ENCODE data around the gene DOCK2. TPM values are rescaled to one million over a fixed set of nuclear protein-coding genes. Genes with fewer than 3 reads are reported as not detected.

The DOCK2 gene
- total and polyA plus RNA-seq, 2 donors, result 34.6 to 99.4 TPM

DNA sequence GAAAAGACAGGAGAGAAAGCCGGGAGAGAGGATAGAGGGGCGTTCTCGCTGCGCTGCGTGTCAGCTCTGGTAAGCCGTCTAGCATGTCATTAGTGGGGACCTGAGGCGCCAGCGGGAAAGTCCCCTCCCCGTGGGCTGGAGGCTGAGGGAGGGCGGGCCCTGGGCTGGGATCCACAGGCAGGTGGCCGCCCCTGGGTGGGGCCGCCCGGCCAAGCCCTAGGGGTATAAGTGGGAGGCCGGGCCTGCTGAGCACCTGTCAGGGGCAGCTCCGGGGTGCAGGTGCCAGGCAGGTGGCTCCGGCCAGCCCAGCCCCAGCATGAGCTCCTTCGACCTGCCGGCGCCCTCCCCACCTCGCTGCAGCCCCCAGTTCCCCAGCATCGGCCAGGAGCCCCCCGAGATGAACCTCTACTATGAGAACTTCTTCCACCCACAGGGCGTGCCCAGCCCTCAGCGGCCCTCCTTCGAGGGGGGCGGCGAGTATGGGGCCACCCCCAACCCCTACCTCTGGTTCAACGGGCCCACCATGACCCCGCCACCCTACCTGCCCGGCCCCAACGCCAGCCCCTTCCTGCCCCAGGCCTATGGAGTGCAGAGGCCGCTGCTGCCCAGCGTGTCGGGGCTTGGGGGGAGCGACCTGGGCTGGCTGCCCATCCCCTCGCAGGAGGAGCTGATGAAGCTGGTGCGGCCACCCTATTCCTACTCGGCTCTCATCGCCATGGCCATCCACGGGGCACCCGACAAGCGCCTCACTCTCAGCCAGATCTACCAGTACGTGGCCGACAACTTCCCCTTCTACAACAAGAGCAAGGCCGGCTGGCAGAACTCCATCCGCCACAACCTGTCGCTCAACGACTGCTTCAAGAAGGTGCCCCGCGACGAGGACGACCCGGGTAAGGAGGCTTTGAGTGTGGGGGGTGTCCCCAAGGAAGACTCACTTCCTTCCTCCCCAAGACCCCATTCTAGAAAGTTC, 468.9 kb downstream of the DOCK2 start, which contains the start of gene FOXI1:
TSS of gene FOXI1 (plus strand) at position 256 of the 970 bp plus-strand sequence. CDS start at position 317, 61 bp downstream.
- DNase-seq (ENCODE audit: low read depth in 6 of 9, low spot score in 9 of 9), result no peak
- H3K4me3 ChIP-seq (ENCODE audit: low read length in 2 of 2), result no peak within 1 kb of the TSS
- no peaks in the 10 kb centered on the region for H3K9me3 ChIP-seq (ENCODE audit: control insufficient read depth in 2 of 2, insufficient read depth in 1 of 2, low read length in 1 of 2)
- no peaks in the 10 kb centered on the region for H3K36me3 ChIP-seq (ENCODE audit: control insufficient read depth in 2 of 2, insufficient read depth in 2 of 2, low read length in 1 of 2)
- H3K4me1 ChIP-seq (ENCODE audit: control insufficient read depth in 2 of 2, insufficient read depth in 2 of 2, low read length in 2 of 2), result no peaks in the 10 kb centered on the region
- peaks cover 2 to 5% of the 10 kb centered on the region in 2 donors for H3K27me3 ChIP-seq (ENCODE audit: control insufficient read depth in 2 of 2, insufficient read depth in 1 of 2, low read length in 1 of 2)
- H3K27ac ChIP-seq (ENCODE audit: low read depth in 1 of 2, low read length in 1 of 2), result no peak within 1 kb of the TSS
- 66% methylated on average over 53 of the region's 53 CpGs for WGBS

DNA sequence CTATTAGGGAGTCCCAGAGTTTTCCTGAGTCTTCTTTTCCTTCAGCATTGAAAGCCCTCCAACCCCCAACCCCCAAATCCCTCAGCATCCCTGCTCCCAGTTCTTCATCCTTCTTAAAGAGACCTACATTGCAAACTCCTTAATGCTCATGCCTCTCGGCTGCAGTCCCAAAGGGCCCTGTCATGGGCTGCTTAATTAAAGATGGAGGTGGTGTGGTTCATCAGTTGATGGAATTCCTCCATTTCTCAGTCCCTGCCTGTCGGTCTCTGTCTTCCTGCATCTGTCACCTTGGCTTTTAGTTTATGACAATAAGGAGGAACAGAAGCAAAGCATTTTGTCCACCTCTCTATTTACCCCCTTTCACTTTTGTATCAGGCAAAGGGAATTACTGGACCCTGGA, 470.6 kb downstream of the DOCK2 start:
- Histone ChIP-seq H3K4me3 (ENCODE audit: low read length in 2 of 2) (no peak overlapping the region), H3K27me3 (ENCODE audit: control insufficient read depth in 2 of 2, insufficient read depth in 1 of 2, low read length in 1 of 2) (peaks cover 2 to 5% of the 10 kb centered on the region in 2 donors), H3K4me1 (ENCODE audit: control insufficient read depth in 2 of 2, insufficient read depth in 2 of 2, low read length in 2 of 2) (no peaks in the 10 kb centered on the region), H3K27ac (ENCODE audit: low read depth in 1 of 2, low read length in 1 of 2) (no peak overlapping the region), H3K9me3 (ENCODE audit: control insufficient read depth in 2 of 2, insufficient read depth in 1 of 2, low read length in 1 of 2) (no peaks in the 10 kb centered on the region), H3K36me3 (ENCODE audit: control insufficient read depth in 2 of 2, insufficient read depth in 2 of 2, low read length in 1 of 2) (no peaks in the 10 kb centered on the region)
- DNase-seq (ENCODE audit: low read depth in 6 of 9, low spot score in 9 of 9), result no peak
- 94% methylated on average over 2 of the region's 2 CpGs for WGBS

DNA sequence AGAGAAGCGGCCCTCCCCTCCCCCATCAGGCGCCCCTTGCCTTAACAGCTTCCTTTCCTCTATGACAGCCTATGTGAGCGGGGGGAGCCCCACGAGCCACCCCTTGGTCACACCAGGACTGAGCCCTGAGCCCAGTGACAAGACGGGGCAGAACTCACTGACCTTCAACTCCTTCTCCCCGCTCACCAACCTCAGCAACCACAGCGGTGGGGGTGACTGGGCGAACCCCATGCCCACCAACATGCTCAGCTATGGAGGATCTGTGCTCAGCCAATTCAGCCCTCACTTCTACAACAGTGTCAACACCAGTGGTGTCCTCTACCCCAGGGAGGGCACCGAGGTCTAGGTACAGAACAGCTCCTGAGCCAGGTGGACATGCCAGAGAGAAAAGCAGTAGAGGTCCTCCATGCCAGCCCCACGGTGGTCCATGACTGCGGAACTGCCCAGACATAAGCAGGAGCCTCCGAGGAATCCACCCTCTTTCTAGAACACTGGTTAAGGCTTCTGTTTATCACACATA, 471.3 kb downstream of the DOCK2 start:
- H3K27me3 ChIP-seq (ENCODE audit: control insufficient read depth in 2 of 2, insufficient read depth in 1 of 2, low read length in 1 of 2), result peaks cover 2 to 5% of the 10 kb centered on the region in 2 donors
- no peaks in the 10 kb centered on the region for H3K4me1 ChIP-seq (ENCODE audit: control insufficient read depth in 2 of 2, insufficient read depth in 2 of 2, low read length in 2 of 2)
- H3K4me3 ChIP-seq (ENCODE audit: low read length in 2 of 2), result no peak overlapping the region
- no peaks in the 10 kb centered on the region for H3K36me3 ChIP-seq (ENCODE audit: control insufficient read depth in 2 of 2, insufficient read depth in 2 of 2, low read length in 1 of 2)
- 95% methylated on average over 12 of the region's 12 CpGs for WGBS
- H3K9me3 ChIP-seq (ENCODE audit: control insufficient read depth in 2 of 2, insufficient read depth in 1 of 2, low read length in 1 of 2), result no peaks in the 10 kb centered on the region
- H3K27ac ChIP-seq (ENCODE audit: low read depth in 1 of 2, low read length in 1 of 2), result no peak overlapping the region
- no peak for DNase-seq (ENCODE audit: low read depth in 6 of 9, low spot score in 9 of 9)

DNA sequence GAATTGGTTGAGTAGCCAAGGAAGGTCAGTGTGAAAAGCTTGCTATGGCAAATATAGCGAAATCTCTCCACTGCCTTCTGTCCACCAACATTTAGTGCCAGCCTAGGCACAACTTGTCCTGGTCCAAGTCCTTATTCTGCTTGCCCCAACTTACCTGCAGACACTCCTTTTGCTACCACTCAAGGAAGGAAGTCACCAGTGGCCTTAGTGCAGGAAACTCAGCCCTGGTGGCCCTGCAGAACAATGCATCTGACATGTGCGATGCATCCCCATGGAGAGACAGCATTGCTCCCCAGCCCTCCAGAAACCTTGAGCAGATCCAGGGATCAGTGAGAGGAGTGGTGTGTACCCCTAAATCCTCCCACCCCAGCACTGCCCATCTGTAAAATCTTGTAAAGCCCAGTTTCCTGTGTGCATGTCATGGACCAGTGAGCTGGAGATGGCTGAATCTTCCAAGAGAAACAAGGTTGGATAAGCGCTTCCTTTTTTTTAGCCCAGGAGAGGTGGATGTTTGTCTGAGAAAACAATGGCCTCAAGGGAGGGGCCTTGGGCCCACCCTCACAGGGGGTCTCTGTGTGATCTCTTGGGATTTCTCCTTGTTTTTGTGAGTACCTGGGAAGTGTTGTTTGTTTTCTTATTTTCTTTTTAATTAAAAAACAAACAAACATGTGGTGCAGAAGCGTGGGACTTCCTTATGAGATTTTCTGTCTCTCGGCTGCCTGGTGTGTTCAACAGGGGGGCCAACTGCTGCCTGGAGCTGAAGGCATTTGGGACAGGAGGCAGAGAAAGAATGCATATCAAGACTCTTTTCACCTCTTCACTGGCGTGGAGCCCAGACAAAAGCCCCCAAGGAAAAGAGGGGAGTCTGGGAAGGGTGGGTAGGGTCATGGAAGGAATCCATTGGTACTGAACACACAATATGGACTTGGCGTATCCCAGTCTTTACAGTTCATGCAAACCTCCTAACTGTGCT, 472.3 kb downstream of the DOCK2 start:
- Histone ChIP-seq H3K4me1 (ENCODE audit: control insufficient read depth in 2 of 2, insufficient read depth in 2 of 2, low read length in 2 of 2) (no peaks in the 10 kb centered on the region), H3K36me3 (ENCODE audit: control insufficient read depth in 2 of 2, insufficient read depth in 2 of 2, low read length in 1 of 2) (no peaks in the 10 kb centered on the region), H3K27me3 (ENCODE audit: control insufficient read depth in 2 of 2, insufficient read depth in 1 of 2, low read length in 1 of 2) (peaks cover 2 to 5% of the 10 kb centered on the region in 2 donors), H3K27ac (ENCODE audit: low read depth in 1 of 2, low read length in 1 of 2) (no peak overlapping the region), H3K9me3 (ENCODE audit: control insufficient read depth in 2 of 2, insufficient read depth in 1 of 2, low read length in 1 of 2) (no peaks in the 10 kb centered on the region), H3K4me3 (ENCODE audit: low read length in 2 of 2) (no peak overlapping the region)
- no peak for DNase-seq (ENCODE audit: low read depth in 6 of 9, low spot score in 9 of 9)
- 96% methylated on average over 7 of the region's 7 CpGs for WGBS

DNA sequence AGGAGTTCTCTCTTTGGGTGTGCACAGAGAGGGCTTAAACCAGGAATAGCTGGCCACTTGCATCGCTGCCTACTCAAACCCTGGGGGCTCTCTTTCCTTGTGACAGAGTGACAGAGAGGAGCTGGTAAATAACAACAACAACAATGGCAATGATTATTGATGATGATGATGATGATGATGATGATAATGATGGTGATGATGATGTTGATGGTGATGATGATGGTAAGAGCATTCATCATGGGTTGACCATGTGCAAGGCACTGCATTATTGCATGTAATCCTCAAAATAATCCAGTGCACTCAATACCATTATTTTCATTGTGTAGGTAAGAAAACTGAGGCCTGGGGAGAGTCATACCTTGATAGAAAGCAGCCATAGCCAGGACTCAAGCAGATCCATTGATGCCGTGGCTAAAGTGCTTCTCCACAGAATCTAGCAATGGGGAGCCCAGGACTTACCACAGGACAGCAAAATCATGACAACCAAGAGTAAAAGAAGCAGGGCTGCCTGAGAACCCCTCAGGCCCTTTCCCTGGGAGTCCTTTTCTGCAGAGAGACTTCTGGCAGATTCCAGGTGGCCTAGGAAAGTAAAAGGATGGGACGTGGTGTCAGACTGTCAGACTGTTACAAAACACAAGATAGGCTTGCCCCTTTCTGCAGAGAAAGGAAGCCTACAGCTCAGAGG, 473.5 kb downstream of the DOCK2 start:
- no peaks in the 10 kb centered on the region for H3K4me1 ChIP-seq (ENCODE audit: control insufficient read depth in 2 of 2, insufficient read depth in 2 of 2, low read length in 2 of 2)
- WGBS, result 82% methylated on average over 3 of the region's 3 CpGs
- peaks cover 2 to 5% of the 10 kb centered on the region in 2 donors for H3K27me3 ChIP-seq (ENCODE audit: control insufficient read depth in 2 of 2, insufficient read depth in 1 of 2, low read length in 1 of 2)
- no peak overlapping the region for H3K4me3 ChIP-seq (ENCODE audit: low read length in 2 of 2)
- H3K9me3 ChIP-seq (ENCODE audit: control insufficient read depth in 2 of 2, insufficient read depth in 1 of 2, low read length in 1 of 2), result no peaks in the 10 kb centered on the region
- DNase-seq (ENCODE audit: low read depth in 6 of 9, low spot score in 9 of 9), result no peak
- no peaks in the 10 kb centered on the region for H3K36me3 ChIP-seq (ENCODE audit: control insufficient read depth in 2 of 2, insufficient read depth in 2 of 2, low read length in 1 of 2)
- no peak overlapping the region for H3K27ac ChIP-seq (ENCODE audit: low read depth in 1 of 2, low read length in 1 of 2)

DNA sequence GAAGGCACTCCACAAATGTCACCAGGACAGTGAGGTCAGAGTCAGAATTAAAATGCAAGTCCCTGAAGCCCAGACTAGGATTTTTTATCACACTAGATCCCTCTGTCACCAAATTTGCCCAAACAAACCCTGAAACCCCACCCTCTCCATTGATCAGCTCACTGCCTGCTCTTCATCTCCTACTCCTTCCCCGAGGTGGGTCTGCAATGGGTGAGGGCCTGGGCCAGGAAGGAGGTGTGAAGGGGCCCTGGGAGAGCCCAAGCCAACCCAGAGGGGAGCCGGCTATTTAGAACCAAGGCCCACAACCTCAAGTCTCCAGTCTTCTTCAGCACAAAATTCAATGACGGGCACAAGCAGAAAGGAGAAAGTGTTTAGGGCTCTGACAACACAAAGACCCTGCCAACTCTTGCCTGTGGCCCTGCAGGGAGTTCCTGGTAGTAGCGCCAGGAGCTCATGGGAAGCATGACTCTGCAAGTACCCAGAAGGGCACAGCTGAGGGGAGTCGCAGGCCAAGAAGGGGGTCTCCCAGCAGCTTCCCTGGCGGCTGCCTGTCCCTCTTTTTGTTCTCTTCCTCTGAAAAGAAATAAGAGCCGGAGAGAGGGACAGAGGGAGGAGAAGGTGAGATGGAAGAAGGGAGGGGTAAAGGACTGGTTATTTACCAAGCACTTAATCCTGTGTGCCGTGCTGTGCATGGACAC, 474.2 kb downstream of the DOCK2 start:
- H3K27me3 ChIP-seq (ENCODE audit: control insufficient read depth in 2 of 2, insufficient read depth in 1 of 2, low read length in 1 of 2), result peaks cover 0 to 2% of the 10 kb centered on the region in 2 donors
- H3K36me3 ChIP-seq (ENCODE audit: control insufficient read depth in 2 of 2, insufficient read depth in 2 of 2, low read length in 1 of 2), result no peaks in the 10 kb centered on the region
- no peaks in the 10 kb centered on the region for H3K4me1 ChIP-seq (ENCODE audit: control insufficient read depth in 2 of 2, insufficient read depth in 2 of 2, low read length in 2 of 2)
- no peak for DNase-seq (ENCODE audit: low read depth in 6 of 9, low spot score in 9 of 9)
- H3K4me3 ChIP-seq (ENCODE audit: low read length in 2 of 2), result no peak overlapping the region
- no peak overlapping the region for H3K27ac ChIP-seq (ENCODE audit: low read depth in 1 of 2, low read length in 1 of 2)
- 67% methylated on average over 8 of the region's 8 CpGs for WGBS
- no peaks in the 10 kb centered on the region for H3K9me3 ChIP-seq (ENCODE audit: control insufficient read depth in 2 of 2, insufficient read depth in 1 of 2, low read length in 1 of 2)

DNA sequence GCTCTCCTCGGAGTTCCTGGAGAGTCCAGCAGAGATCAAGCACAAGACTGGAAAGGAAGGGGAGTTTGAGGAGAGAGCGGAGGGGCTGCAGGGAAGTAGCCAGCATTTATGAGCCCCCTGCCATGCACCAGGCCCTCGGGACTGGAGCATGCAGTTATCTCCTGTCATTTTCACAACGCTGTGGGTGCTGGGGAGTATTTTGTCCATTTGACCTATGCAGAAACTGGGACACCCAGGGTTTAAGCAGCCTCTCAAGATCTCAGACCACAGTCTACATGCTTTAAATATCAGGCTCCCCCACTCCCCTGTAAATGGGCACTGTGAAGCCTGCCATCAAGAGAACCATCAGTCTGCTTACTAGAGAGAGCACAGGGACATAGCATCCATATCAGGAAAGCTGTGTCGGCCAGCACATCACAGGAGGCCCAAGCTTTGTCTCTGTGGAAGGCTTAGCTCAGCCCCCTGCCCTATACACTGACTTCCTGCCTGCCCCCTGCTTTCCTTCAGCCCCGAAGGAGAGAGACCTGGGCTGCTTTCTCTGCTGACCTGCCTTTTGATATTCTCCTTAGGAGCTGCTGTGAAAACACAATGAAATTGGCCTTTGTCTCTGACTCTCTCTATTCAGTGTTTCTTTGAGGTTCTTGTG, 475.9 kb downstream of the DOCK2 start:
- 90% methylated on average over 6 of the region's 6 CpGs for WGBS
- Histone ChIP-seq H3K9me3 (ENCODE audit: control insufficient read depth in 2 of 2, insufficient read depth in 1 of 2, low read length in 1 of 2) (no peaks in the 10 kb centered on the region), H3K27ac (ENCODE audit: low read depth in 1 of 2, low read length in 1 of 2) (no peak overlapping the region), H3K4me3 (ENCODE audit: low read length in 2 of 2) (no peak overlapping the region), H3K36me3 (ENCODE audit: control insufficient read depth in 2 of 2, insufficient read depth in 2 of 2, low read length in 1 of 2) (no peaks in the 10 kb centered on the region), H3K27me3 (ENCODE audit: control insufficient read depth in 2 of 2, insufficient read depth in 1 of 2, low read length in 1 of 2) (no peaks in the 10 kb centered on the region), H3K4me1 (ENCODE audit: control insufficient read depth in 2 of 2, insufficient read depth in 2 of 2, low read length in 2 of 2) (no peaks in the 10 kb centered on the region)
- DNase-seq (ENCODE audit: low read depth in 6 of 9, low spot score in 9 of 9), result no peak

DNA sequence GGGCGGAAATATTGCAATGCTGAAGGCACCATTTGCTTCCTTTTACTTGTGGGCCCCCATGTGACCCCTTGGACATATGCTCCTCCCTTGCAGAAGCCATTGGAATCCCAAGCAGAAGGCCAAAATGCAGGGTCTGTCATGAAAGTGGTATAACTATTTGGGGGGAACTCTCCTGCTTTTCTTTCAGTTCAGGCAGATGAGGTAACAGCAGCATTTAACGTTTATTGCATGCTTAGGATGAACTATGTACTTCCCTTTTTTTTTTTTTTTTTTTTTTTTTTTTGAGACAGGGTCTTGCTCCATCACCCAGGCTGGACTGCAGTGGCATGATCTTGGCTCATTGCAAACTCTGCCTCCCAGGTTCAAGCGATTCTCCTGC, 476.4 kb downstream of the DOCK2 start:
- Histone ChIP-seq H3K4me3 (ENCODE audit: low read length in 2 of 2) (no peak overlapping the region), H3K27me3 (ENCODE audit: control insufficient read depth in 2 of 2, insufficient read depth in 1 of 2, low read length in 1 of 2) (no peaks in the 10 kb centered on the region), H3K36me3 (ENCODE audit: control insufficient read depth in 2 of 2, insufficient read depth in 2 of 2, low read length in 1 of 2) (no peaks in the 10 kb centered on the region), H3K4me1 (ENCODE audit: control insufficient read depth in 2 of 2, insufficient read depth in 2 of 2, low read length in 2 of 2) (no peaks in the 10 kb centered on the region), H3K27ac (ENCODE audit: low read depth in 1 of 2, low read length in 1 of 2) (no peak overlapping the region), H3K9me3 (ENCODE audit: control insufficient read depth in 2 of 2, insufficient read depth in 1 of 2, low read length in 1 of 2) (no peaks in the 10 kb centered on the region)
- no peak for DNase-seq (ENCODE audit: low read depth in 6 of 9, low spot score in 9 of 9)
- WGBS, result 64% methylated on average over 3 of the region's 3 CpGs

Data from thymus (tissue), 11 donors.